22Rv1 (cell line): ENCODE data around the gene RBM18.

Source experiments
- ZFX ChIP-seq: fragments of 450-650 bp; IDR thresholded peaks from 2 replicates; pipeline ENCODE4 v1.6.1; 2017; ENCODE audit warnings: antibody characterized with exemption, borderline replicate concordance
- TF ChIP-seq, protein P1 (sequence below): fragments of 450-650 bp; IDR thresholded peaks from 2 replicates; pipeline ENCODE4 v1.5.1; 2017; ENCODE audit warnings: mild to moderate bottlenecking

DNA sequence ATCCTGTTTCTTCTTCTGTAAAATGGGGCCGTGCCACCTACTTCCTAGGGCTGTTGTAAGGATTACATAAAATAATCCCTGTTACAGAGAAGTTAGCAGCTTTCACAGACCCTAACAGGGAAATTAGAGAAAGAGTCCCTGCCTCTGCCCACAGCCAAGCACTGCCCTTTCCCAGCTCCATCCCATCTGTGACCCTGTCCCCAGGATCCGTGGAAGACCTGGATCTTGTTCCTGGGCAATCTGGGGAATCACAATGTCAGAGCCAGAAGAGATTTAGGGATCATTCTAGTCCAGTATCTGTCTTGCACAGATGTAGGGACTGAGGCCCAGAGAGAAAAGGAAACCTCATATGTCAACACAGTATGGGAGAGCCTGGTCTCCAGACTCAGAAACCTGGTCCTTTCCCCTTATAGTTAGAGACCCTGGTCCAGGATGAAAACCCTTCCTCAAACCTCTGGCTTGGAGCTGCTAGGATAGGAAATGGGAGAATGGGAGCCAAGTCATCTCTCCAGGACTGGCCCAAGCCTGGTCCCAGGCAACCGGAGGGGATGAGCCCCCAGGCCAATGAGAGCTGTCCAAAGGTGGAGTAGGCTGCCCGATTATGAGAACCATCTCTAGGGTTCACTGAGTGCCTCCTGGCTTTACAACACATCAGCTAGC, 48.4 kb downstream of the RBM18 start:
- TF ChIP-seq, protein P1, sequence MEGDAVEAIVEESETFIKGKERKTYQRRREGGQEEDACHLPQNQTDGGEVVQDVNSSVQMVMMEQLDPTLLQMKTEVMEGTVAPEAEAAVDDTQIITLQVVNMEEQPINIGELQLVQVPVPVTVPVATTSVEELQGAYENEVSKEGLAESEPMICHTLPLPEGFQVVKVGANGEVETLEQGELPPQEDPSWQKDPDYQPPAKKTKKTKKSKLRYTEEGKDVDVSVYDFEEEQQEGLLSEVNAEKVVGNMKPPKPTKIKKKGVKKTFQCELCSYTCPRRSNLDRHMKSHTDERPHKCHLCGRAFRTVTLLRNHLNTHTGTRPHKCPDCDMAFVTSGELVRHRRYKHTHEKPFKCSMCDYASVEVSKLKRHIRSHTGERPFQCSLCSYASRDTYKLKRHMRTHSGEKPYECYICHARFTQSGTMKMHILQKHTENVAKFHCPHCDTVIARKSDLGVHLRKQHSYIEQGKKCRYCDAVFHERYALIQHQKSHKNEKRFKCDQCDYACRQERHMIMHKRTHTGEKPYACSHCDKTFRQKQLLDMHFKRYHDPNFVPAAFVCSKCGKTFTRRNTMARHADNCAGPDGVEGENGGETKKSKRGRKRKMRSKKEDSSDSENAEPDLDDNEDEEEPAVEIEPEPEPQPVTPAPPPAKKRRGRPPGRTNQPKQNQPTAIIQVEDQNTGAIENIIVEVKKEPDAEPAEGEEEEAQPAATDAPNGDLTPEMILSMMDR = no peak
- no peak for TF ChIP-seq ZFX
